HepG2 (cell line): ENCODE data around the gene DPP7. TPM values are rescaled to one million over a fixed set of nuclear protein-coding genes. Genes with fewer than 3 reads are reported as not detected.

Source experiments
- ATAC-seq: fragments of 200-7000 bp; cut with Tn5 transposase; 3 replicates; pipeline ENCODE4 v1.9.1; 2020; ENCODE audit warnings: mild to moderate bottlenecking, moderate library complexity
- BruUV-seq: library from RNA; stranded (reverse); fragments of 400-500 nt; replicated peaks from 2 replicates; lab custom pipeline; 2021; lab: Mats Ljungman, UMichigan
- CTCF ChIA-PET: fragments of 300-600 bp; formaldehyde crosslinking; extraction: SDS; loops from one replicate; lab custom pipeline; 2021; ENCODE audit warnings: low total read pairs, inconsistent platforms, low intra/inter-chr PET ratio; lab: Yijun Ruan, JAX
- POLR2A ChIA-PET: fragments of 350-600 bp; sonication (Branson Sonifier 250); formaldehyde crosslinking; loops from one replicate; lab custom pipeline; 2020; ENCODE audit warnings: antibody characterized with exemption, inconsistent platforms; lab: Yijun Ruan, JAX
- DNase-seq: peaks from one replicate; pipeline ENCODE4 v3.0.0-alpha.2; 2015; ENCODE audit warnings: low spot score
- FAIRE-seq: peaks from 3 replicates; lab custom pipeline; 2011; peaks lifted over from hg19 to GRCh38; lab: Jason Lieb, UNC
- H2AFZ ChIP-seq: one replicate; pipeline ENCODE4 v1.6.1; 2011; ENCODE audit warnings: low read length, inconsistent platforms
- H3K27ac ChIP-seq: fragments of 300-600 bp; 3 replicates; pipeline ENCODE4 v1.8.0; 2011; ENCODE audit warnings: mixed run types, mild to moderate bottlenecking, mixed read lengths, low read length, inconsistent platforms; ENCODE audit not compliant: insufficient read depth; ENCODE audit errors: extremely low read length
- H3K27me3 ChIP-seq, 2 experiments: fragments of 200-600 bp in 1 of 2; 2 replicates in 1 of 2; 3 replicates in 1 of 2; pipeline versions ENCODE4 v1.6.0 to v1.8.0; 2011; ENCODE audit warnings: low read length in 2 of 2, mild to moderate bottlenecking in 2 of 2, moderate library complexity in 2 of 2, inconsistent platforms in 1 of 2; ENCODE audit not compliant: insufficient read depth in 2 of 2, control insufficient read depth in 1 of 2
- H3K36me3 ChIP-seq, 2 experiments: fragments of 200-600 bp in 1 of 2; replicated peaks in 1 of 2; 2 replicates in 1 of 2; 3 replicates in 1 of 2; pipeline versions ENCODE4 v1.5.1 to v1.8.0; 2011; ENCODE audit warnings: low read length in 2 of 2, inconsistent platforms in 1 of 2; ENCODE audit not compliant: insufficient read depth in 2 of 2, control insufficient read depth in 1 of 2
- H3K4me1 ChIP-seq: 2 replicates; pipeline ENCODE4 v1.5.1; 2012; ENCODE audit warnings: low read length, inconsistent platforms; ENCODE audit not compliant: insufficient read depth
- H3K4me2 ChIP-seq: 2 replicates; pipeline ENCODE4 v1.6.0; 2011; ENCODE audit warnings: low read depth, low read length, inconsistent platforms
- H3K4me3 ChIP-seq, 3 experiments: fragments of 200-600 bp in 1 of 3; sonication (generic), shearing (Covaris generic) in 1 of 3; replicated peaks in 1 of 3; 2 replicates each; pipeline ENCODE4 v1.5.1; 2011 to 2016; ENCODE audit warnings: low read length in 3 of 3, inconsistent platforms in 2 of 3, low read depth in 2 of 3, mild to moderate bottlenecking in 2 of 3, control low read depth in 1 of 3, mixed read lengths in 1 of 3; ENCODE audit not compliant: insufficient read depth in 1 of 3
- H3K79me2 ChIP-seq: one replicate; pipeline ENCODE4 v1.6.1; 2011; ENCODE audit warnings: low read length, inconsistent platforms; ENCODE audit not compliant: insufficient read depth
- H3K9ac ChIP-seq: 2 replicates; pipeline ENCODE4 v1.6.0; 2011; ENCODE audit warnings: mild to moderate bottlenecking, low read depth, low read length, inconsistent platforms; ENCODE audit not compliant: insufficient read depth
- H3K9me3 ChIP-seq: 2 replicates; pipeline ENCODE4 v1.5.1; 2012; ENCODE audit warnings: mild to moderate bottlenecking, low read length
- H4K20me1 ChIP-seq: 2 replicates; pipeline ENCODE4 v1.6.0; 2011; ENCODE audit warnings: inconsistent platforms, mild to moderate bottlenecking, low read length, moderate library complexity; ENCODE audit not compliant: insufficient read depth
- ARNT2 ChIP-seq: sonication (generic); formaldehyde crosslinking; IDR thresholded peaks from 2 replicates; pipeline ENCODE4 v1.8.0; 2022; ENCODE audit warnings: mild to moderate bottlenecking, low read depth, missing genetic modification reagents, moderate library complexity
- EED ChIP-seq: sonication (generic); formaldehyde crosslinking; IDR thresholded peaks from 2 replicates; pipeline ENCODE4 v1.5.0; 2020; ENCODE audit warnings: mild to moderate bottlenecking, missing genetic modification reagents
- HNRNPK ChIP-seq: fragments of 200-400 bp; formaldehyde crosslinking; IDR thresholded peaks from 2 replicates; pipeline ENCODE4 v1.6.1; 2018; ENCODE audit warnings: low read length, low read depth, moderate library complexity, mild to moderate bottlenecking; ENCODE audit not compliant: poor library complexity, severe bottlenecking
- KLF6 ChIP-seq: IDR thresholded peaks from 2 replicates; pipeline ENCODE4 v1.8.0; 2016; ENCODE audit warnings: missing biosample characterization, missing genetic modification reagents
- MEF2D ChIP-seq: sonication (generic); formaldehyde crosslinking; IDR thresholded peaks from 2 replicates; pipeline ENCODE4 v1.5.1; 2020; ENCODE audit warnings: mild to moderate bottlenecking, missing genetic modification reagents
- NRL ChIP-seq: sonication (generic); formaldehyde crosslinking; IDR thresholded peaks from 2 replicates; pipeline ENCODE4 v1.5.0; 2020; ENCODE audit warnings: missing genetic modification reagents, mild to moderate bottlenecking, moderate library complexity, borderline replicate concordance
- PTBP1 ChIP-seq: fragments of 200-400 bp; formaldehyde crosslinking; IDR thresholded peaks from 2 replicates; pipeline ENCODE4 v1.6.1; 2018; ENCODE audit warnings: low read length, low read depth; ENCODE audit not compliant: poor library complexity, severe bottlenecking
- SALL1 ChIP-seq: sonication (generic); formaldehyde crosslinking; IDR thresholded peaks from 2 replicates; pipeline ENCODE4 v1.8.0; 2022; ENCODE audit warnings: mild to moderate bottlenecking, missing genetic modification reagents
- SIX1 ChIP-seq: sonication (generic); formaldehyde crosslinking; IDR thresholded peaks from 2 replicates; pipeline ENCODE4 v1.4.0; 2020; ENCODE audit warnings: missing genetic modification reagents, borderline replicate concordance
- SPEN ChIP-seq: sonication (generic); formaldehyde crosslinking; IDR thresholded peaks from 2 replicates; pipeline ENCODE4 v1.5.1; 2020; ENCODE audit warnings: low read depth, mild to moderate bottlenecking, missing genetic modification reagents
- SYNCRIP ChIP-seq: fragments of 200-400 bp; formaldehyde crosslinking; IDR thresholded peaks from 2 replicates; pipeline ENCODE4 v1.6.1; 2018; ENCODE audit warnings: mild to moderate bottlenecking, low read depth, low read length; ENCODE audit not compliant: insufficient read depth
- TBX2 ChIP-seq: sonication (generic); formaldehyde crosslinking; IDR thresholded peaks from 2 replicates; pipeline ENCODE4 v1.5.0; 2020; ENCODE audit warnings: missing genetic modification reagents, mild to moderate bottlenecking, borderline replicate concordance
- ZNF143 ChIP-seq: sonication (generic); formaldehyde crosslinking; IDR thresholded peaks from 2 replicates; pipeline ENCODE4 v1.4.0; 2020; ENCODE audit warnings: missing genetic modification reagents
- ZNF180 ChIP-seq: sonication (generic); formaldehyde crosslinking; IDR thresholded peaks from 2 replicates; pipeline ENCODE4 v1.4.0; 2020; ENCODE audit warnings: low read depth, missing genetic modification reagents, borderline replicate concordance
- ZNF552 ChIP-seq: sonication (generic); formaldehyde crosslinking; IDR thresholded peaks from 2 replicates; pipeline ENCODE4 v1.9.0; 2022; ENCODE audit warnings: missing genetic modification reagents, mild to moderate bottlenecking, borderline replicate concordance
- ZNF605 ChIP-seq: sonication (generic); formaldehyde crosslinking; IDR thresholded peaks from 2 replicates; pipeline ENCODE4 v1.8.0; 2022; ENCODE audit warnings: mild to moderate bottlenecking, missing genetic modification reagents
- ZNF788 ChIP-seq: sonication (generic); formaldehyde crosslinking; IDR thresholded peaks from 2 replicates; pipeline ENCODE4 v1.5.0; 2020; ENCODE audit warnings: mild to moderate bottlenecking, missing genetic modification reagents, borderline replicate concordance
- WGBS: methylation state at CpG from one replicate; pipeline ENCODE4 v1.1.6; 2017; ENCODE audit warnings: low lambda C conversion rate; 5-methylcytosine and 5-hydroxymethylcytosine counted together
- in situ Hi-C: cut with HindIII; loops from 2 replicates; pipeline ENCODE4 v1.10.0; 2017; ENCODE audit warnings: low pct_unique_long_range_greater_than_20kb; ENCODE audit not compliant: extremely low pct_ligation_motif_present
- intact Hi-C: fragments of 100-400 bp; cut with micrococcal nuclease; formaldehyde crosslinking; loops from one replicate; pipeline ENCODE4 v1.10.0; 2022; ENCODE audit not compliant: unreplicated experiment
- polyA plus RNA-seq, 8 experiments: library from polyadenylated mRNA; depleted of rRNA in 3 of 8; stranded (reverse) in 7 of 8; unstranded in 1 of 8; fragments of >200 nt; fragmentation: Illumina TruSeq in 4 of 8; extraction: Trizol in 4 of 8; gene quantifications; 2 replicates each; pipeline versions ENCODE4 v1.2.1 to v1.2.3, GENCODE V29; 2011 to 2016; ENCODE audit warnings: low read depth in 4 of 8, missing spikeins in 1 of 8, mixed read lengths in 1 of 8; ENCODE audit not compliant: insufficient read depth in 1 of 8
- total RNA-seq, 5 experiments: library from RNA; depleted of rRNA; stranded (reverse); fragments of >200 nt; fragmentation: Illumina TruSeq; extraction: Trizol; gene quantifications; 2 replicates each; pipeline ENCODE4 v1.2.3, GENCODE V29; 2016; ENCODE audit warnings: low read depth in 1 of 5
- TF ChIP-seq, protein P1 (sequence below): sonication (generic); formaldehyde crosslinking; IDR thresholded peaks from 2 replicates; pipeline ENCODE4 v1.4.0; 2020; ENCODE audit warnings: low read depth, missing genetic modification reagents

The DPP7 gene
- total and polyA plus RNA-seq, 2 of the 13 experiments (the other 11 are each of a cell fraction or from before 2014, with no cell fraction given), result 1.2 to 4.5 TPM

DNA sequence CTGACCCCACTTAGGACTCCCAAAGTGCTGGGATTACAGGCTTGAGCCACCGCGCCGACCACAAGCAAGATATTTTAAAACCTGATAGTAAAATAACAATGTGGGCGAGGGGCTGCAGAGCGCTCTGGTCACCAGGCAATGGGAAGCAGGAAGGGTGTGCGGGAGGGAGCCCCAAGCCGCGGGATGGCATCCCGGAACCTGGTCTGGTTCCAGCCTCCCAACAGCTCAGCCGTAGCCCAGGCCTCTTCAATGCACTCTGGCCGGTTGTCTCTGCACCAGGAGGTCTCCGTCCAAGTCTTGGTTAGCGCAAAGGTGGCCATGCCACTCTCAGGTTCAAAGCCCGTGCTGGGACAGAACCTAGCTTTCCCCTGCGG lies 37.9 kb downstream of the DPP7 start:
- H3K27me3 ChIP-seq, result no peaks in the 10 kb centered on the region
- FAIRE-seq (no peak), ATAC-seq (peak; percentile 41), DNase-seq (no peak)
- POLR2A ChIA-PET, result interaction anchor here (0.5 to 2.9 kb wide), 6 partner anchors 8 to 201 kb away, joined by 3 to 30 read pairs (median 5); partner anchors contain the start of genes MAN1B1, TOR4A and TUBB4B
- peak overlapping the region; percentile 73 for H3K4me2 ChIP-seq
- no peak for TF ChIP-seq KLF6 (CRISPR knock-in tag)
- 0 out of 2 replicates have a peak, but pooled peaks have one; percentile 15 for TF ChIP-seq ARNT2
- no peak for TF ChIP-seq ZNF143 (CRISPR knock-in tag)
- no peak for TF ChIP-seq SYNCRIP
- 0 out of 2 replicates have a peak, but pooled peaks have one; percentile 50 for TF ChIP-seq EED (CRISPR knock-in tag)
- no peak for TF ChIP-seq PTBP1
- TF ChIP-seq SALL1 (CRISPR knock-in tag), result 0 out of 2 replicates have a peak, but pooled peaks have one; percentile 24
- TF ChIP-seq ZNF552 (CRISPR knock-in tag), result no peak
- peak; percentile 17; the same call in 1 of the 2 replicates for TF ChIP-seq SPEN (CRISPR knock-in tag)
- no peak for TF ChIP-seq ZNF180 (CRISPR knock-in tag)
- TF ChIP-seq TBX2 (CRISPR knock-in tag), result peak; percentile 48; the same call in 1 of the 2 replicates
- 0 out of 2 replicates have a peak, but pooled peaks have one; percentile 25 for TF ChIP-seq ZNF605
- 0 out of 2 replicates have a peak, but pooled peaks have one; percentile 22 for TF ChIP-seq MEF2D
- TF ChIP-seq SIX1 (CRISPR knock-in tag), result no peak
- TF ChIP-seq ZNF788 (CRISPR knock-in tag), result 0 out of 2 replicates have a peak, but pooled peaks have one; percentile 57
- TF ChIP-seq, protein P1, sequence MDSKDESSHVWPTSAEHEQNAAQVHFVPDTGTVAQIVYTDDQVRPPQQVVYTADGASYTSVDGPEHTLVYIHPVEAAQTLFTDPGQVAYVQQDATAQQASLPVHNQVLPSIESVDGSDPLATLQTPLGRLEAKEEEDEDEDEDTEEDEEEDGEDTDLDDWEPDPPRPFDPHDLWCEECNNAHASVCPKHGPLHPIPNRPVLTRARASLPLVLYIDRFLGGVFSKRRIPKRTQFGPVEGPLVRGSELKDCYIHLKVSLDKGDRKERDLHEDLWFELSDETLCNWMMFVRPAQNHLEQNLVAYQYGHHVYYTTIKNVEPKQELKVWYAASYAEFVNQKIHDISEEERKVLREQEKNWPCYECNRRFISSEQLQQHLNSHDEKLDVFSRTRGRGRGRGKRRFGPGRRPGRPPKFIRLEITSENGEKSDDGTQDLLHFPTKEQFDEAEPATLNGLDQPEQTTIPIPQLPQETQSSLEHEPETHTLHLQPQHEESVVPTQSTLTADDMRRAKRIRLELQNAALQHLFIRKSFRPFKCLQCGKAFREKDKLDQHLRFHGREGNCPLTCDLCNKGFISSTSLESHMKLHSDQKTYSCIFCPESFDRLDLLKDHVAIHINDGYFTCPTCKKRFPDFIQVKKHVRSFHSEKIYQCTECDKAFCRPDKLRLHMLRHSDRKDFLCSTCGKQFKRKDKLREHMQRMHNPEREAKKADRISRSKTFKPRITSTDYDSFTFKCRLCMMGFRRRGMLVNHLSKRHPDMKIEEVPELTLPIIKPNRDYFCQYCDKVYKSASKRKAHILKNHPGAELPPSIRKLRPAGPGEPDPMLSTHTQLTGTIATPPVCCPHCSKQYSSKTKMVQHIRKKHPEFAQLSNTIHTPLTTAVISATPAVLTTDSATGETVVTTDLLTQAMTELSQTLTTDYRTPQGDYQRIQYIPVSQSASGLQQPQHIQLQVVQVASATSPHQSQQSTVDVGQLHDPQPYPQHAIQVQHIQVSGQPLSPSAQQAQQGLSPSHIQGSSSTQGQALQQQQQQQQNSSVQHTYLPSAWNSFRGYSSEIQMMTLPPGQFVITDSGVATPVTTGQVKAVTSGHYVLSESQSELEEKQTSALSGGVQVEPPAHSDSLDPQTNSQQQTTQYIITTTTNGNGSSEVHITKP (CRISPR knock-in tag), result no peak
- 0 out of 2 replicates have a peak, but pooled peaks have one; percentile 26 for TF ChIP-seq NRL (CRISPR knock-in tag)
- TF ChIP-seq HNRNPK, result no peak
- no peaks in the 10 kb centered on the region for H3K79me2 ChIP-seq
- peak overlapping the region; percentile 54 for H2AFZ ChIP-seq
- BruUV-seq, result no TSS peak
- CTCF ChIA-PET, result no interaction called here
- intact Hi-C loops (no loop called here), in situ Hi-C loops (no loop called here)
- H3K9me3 ChIP-seq, result no peaks in the 10 kb centered on the region
- WGBS, result 59% methylated on average over 10 of the region's 15 CpGs
- H3K9ac ChIP-seq, result peak overlapping the region; percentile 49
- peak overlapping the region; percentile 55 to 85 (median 76); a peak in 4 of 6 replicates for H3K4me3 ChIP-seq
- H3K4me1 ChIP-seq, result peaks cover 46% of the 10 kb centered on the region
- H4K20me1 ChIP-seq, result no peaks in the 10 kb centered on the region
- H3K27ac ChIP-seq, result peak overlapping the region; percentile 43
- peaks cover 9% of the 10 kb centered on the region in 2 experiments; a peak in 4 of 5 replicates for H3K36me3 ChIP-seq
